NCI-H1436 (cell line): ENCODE data around the gene FAM13A.

Experiments
- DNase-seq: peaks from one replicate; lab custom pipeline; 2025; lab: John Stamatoyannopoulos, UW

The FAM13A gene

GRCh38 chr4:88719381-88719780, 337.6 kb downstream of the FAM13A start:
- DNase-seq, result no peak

- no peak for DNase-seq
Measured at GRCh38 chr4:88718098-88718497, 338.9 kb downstream of the FAM13A start.

- DNase-seq, result no peak
Measured at GRCh38 chr4:88713782-88714181, 343.2 kb downstream of the FAM13A start.

GRCh38 chr4:88709989-88710388, 347.0 kb downstream of the FAM13A start:
- no peak for DNase-seq

- DNase-seq, result peak; percentile 10
Measured at GRCh38 chr4:88706574-88706973, 350.4 kb downstream of the FAM13A start.

- DNase-seq, result no peak
Measured at GRCh38 chr4:88705805-88706492, 351.0 kb downstream of the FAM13A start.

- no peak for DNase-seq
Measured at GRCh38 chr4:88705223-88705622, 351.8 kb downstream of the FAM13A start.

GRCh38 chr4:88702782-88703181, 354.2 kb downstream of the FAM13A start:
- no peak for DNase-seq

- no peak for DNase-seq
Measured at GRCh38 chr4:88698519-88698918, 358.5 kb downstream of the FAM13A start.

- peak; percentile 11 for DNase-seq
Measured at GRCh38 chr4:88697588-88698329, 359.2 kb downstream of the FAM13A start, which contains the start of gene NAP1L5. NAP1L5 (minus strand) TSS chr4:88697829; CDS start chr4:88697754, 75 bp downstream.

- no peak for DNase-seq
Measured at GRCh38 chr4:88697141-88697540, 359.8 kb downstream of the FAM13A start.

- no peak for DNase-seq
Measured at GRCh38 chr4:88696630-88697029, 360.4 kb downstream of the FAM13A start.

GRCh38 chr4:88693792-88694191, 363.2 kb downstream of the FAM13A start:
- no peak for DNase-seq

- DNase-seq, result no peak
Measured at GRCh38 chr4:88690355-88690754, 366.6 kb downstream of the FAM13A start.

- DNase-seq, result no peak
Measured at GRCh38 chr4:88681209-88681608, 375.8 kb downstream of the FAM13A start.
